ENCODE measurements around the gene YWHAQ. TPM values are rescaled to one million over a fixed set of nuclear protein-coding genes. Genes with fewer than 3 reads are reported as not detected.
A peak's percentile ranks its signal among the peaks of the same experiment; 100 is the strongest.

The YWHAQ gene
- total and polyA plus RNA-seq, 9 of the 15 experiments (the other 6 are each of a cell fraction or from before 2014, with no cell fraction given) = 63.1 to 359 (median 203) TPM

DNA sequence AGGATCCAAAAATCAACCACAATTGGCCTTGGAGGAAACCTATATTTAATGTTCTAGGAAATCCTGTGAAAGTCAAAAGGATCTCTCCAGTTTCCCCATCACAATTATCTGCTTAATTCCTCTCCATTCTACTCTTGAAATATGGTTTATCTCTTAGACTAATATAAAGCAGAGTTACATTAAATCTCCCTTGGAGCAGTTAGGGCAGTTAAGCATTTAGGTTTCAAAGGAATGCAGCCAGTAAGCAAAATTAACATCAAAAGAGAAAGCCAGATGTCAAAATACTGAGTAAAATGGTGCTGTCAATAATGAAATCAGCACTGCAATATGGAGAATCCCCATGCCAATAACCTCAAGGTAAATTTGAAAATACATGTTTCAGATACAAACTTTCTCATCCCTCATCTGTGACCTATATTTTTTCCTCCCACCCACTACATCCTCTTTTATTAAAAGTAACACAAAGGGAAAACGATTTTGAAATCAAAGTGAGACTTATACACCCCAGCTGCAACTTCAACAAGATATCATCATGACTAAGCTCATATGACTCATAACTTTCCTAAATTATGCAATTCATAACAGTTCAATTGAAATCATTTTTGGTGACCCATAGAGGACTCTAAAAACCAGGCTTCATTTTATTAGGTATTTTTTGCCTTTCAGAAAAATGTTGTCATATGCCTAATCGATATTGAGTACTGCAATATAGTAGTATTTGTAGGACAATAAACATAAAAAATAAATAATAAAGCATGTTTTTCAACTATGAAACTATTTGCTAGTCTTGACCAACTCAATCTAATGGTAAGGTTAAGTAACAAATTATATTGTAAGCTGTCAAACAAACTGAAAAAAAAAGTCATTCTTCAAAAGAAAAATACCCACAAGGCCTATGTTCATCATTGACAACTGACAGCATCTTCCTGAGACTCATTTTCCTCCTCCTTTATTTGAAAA lies 78.3 kb downstream of the YWHAQ start (continued):
- no peak for TF ChIP-seq ZHX1 (conservative IDR thresholded peaks at IDR 0.05; ENCODE audit: low read length)
- peak; percentile 69 for TF ChIP-seq ZNF584 (CRISPR knock-in tag; IDR thresholded peaks at IDR 0.05; ENCODE audit: low read depth)
- TF ChIP-seq FIP1L1 (IDR thresholded peaks at IDR 0.05; ENCODE audit: low read depth, low read length, poor library complexity, severe bottlenecking) = no peak
- TF ChIP-seq LEF1 (IDR thresholded peaks at IDR 0.05) = peak; percentile 71; the same call in 1 of the 2 replicates
- TF ChIP-seq, protein P1, sequence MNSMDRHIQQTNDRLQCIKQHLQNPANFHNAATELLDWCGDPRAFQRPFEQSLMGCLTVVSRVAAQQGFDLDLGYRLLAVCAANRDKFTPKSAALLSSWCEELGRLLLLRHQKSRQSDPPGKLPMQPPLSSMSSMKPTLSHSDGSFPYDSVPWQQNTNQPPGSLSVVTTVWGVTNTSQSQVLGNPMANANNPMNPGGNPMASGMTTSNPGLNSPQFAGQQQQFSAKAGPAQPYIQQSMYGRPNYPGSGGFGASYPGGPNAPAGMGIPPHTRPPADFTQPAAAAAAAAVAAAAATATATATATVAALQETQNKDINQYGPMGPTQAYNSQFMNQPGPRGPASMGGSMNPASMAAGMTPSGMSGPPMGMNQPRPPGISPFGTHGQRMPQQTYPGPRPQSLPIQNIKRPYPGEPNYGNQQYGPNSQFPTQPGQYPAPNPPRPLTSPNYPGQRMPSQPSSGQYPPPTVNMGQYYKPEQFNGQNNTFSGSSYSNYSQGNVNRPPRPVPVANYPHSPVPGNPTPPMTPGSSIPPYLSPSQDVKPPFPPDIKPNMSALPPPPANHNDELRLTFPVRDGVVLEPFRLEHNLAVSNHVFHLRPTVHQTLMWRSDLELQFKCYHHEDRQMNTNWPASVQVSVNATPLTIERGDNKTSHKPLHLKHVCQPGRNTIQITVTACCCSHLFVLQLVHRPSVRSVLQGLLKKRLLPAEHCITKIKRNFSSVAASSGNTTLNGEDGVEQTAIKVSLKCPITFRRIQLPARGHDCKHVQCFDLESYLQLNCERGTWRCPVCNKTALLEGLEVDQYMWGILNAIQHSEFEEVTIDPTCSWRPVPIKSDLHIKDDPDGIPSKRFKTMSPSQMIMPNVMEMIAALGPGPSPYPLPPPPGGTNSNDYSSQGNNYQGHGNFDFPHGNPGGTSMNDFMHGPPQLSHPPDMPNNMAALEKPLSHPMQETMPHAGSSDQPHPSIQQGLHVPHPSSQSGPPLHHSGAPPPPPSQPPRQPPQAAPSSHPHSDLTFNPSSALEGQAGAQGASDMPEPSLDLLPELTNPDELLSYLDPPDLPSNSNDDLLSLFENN (IDR thresholded peaks at IDR 0.05; ENCODE audit: low read depth in 2 of 2, low read length in 2 of 2) = no peak
- TF ChIP-seq ELK3 (CRISPR knock-in tag; IDR thresholded peaks at IDR 0.05) = no peak
- TF ChIP-seq ZNF551 (CRISPR knock-in tag; IDR thresholded peaks at IDR 0.05) = no peak
- TF ChIP-seq FOXK2 (conservative IDR thresholded peaks at IDR 0.05 in 1 of 2, IDR thresholded peaks at IDR 0.05 in 1 of 2; ENCODE audit: low read depth in 2 of 2) = peak in 1 of 2 experiments; percentile 36; a peak in 1 of 4 replicates
- TF ChIP-seq MAFG (tag; conservative IDR thresholded peaks at IDR 0.05) = peak; percentile 91
- peak; percentile 46; the same call in 1 of the 2 replicates for TF ChIP-seq ZNF592 (IDR thresholded peaks at IDR 0.05)
- TF ChIP-seq NRF1 (conservative IDR thresholded peaks at IDR 0.05 in 1 of 2, IDR thresholded peaks at IDR 0.05 in 1 of 2) = no peak
- TF ChIP-seq, protein P2, sequence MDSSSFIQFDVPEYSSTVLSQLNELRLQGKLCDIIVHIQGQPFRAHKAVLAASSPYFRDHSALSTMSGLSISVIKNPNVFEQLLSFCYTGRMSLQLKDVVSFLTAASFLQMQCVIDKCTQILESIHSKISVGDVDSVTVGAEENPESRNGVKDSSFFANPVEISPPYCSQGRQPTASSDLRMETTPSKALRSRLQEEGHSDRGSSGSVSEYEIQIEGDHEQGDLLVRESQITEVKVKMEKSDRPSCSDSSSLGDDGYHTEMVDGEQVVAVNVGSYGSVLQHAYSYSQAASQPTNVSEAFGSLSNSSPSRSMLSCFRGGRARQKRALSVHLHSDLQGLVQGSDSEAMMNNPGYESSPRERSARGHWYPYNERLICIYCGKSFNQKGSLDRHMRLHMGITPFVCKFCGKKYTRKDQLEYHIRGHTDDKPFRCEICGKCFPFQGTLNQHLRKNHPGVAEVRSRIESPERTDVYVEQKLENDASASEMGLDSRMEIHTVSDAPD (CRISPR knock-in tag; IDR thresholded peaks at IDR 0.05) = no peak

Measured in K562 (cell line).